Nucleus accumbens (tissue), 56 donors: ENCODE data around the gene CALU.

Experiments
- DNase-seq, 56 donors: peaks; one replicate each; lab custom pipeline; 2025; lab: John Stamatoyannopoulos, UW

CALU gene

GRCh38 chr7:128721376-128721775 is 17.8 kb upstream of the CALU start:
- no peak for DNase-seq

- no peak for DNase-seq
Observed at GRCh38 chr7:128724743-128725142, 14.4 kb upstream of the CALU start.

GRCh38 chr7:128725531-128725930 is 13.6 kb upstream of the CALU start:
- peak in 7 of 56 donors; percentile 2 to 62 (median 26) for DNase-seq

- peak in 8 of 56 donors; percentile 7 to 62 (median 17) for DNase-seq
Observed at GRCh38 chr7:128726059-128726736, 13.0 kb upstream of the CALU start.

- DNase-seq: no peak
Observed at GRCh38 chr7:128726737-128727072, 12.5 kb upstream of the CALU start.

GRCh38 chr7:128727239-128727638 is 11.9 kb upstream of the CALU start:
- DNase-seq: no peak

GRCh38 chr7:128728598-128728997 is 10.6 kb upstream of the CALU start:
- no peak for DNase-seq

- no peak for DNase-seq
Observed at GRCh38 chr7:128729494-128729893, 9.7 kb upstream of the CALU start.

- DNase-seq: no peak
Observed at GRCh38 chr7:128731184-128731583, 8.0 kb upstream of the CALU start.

GRCh38 chr7:128732521-128733277 is 6.5 kb upstream of the CALU start:
- no peak for DNase-seq

- DNase-seq: no peak
Observed at GRCh38 chr7:128733278-128733645, 5.9 kb upstream of the CALU start.

GRCh38 chr7:128734890-128735289 is 4.3 kb upstream of the CALU start:
- no peak for DNase-seq

- no peak for DNase-seq
Observed at GRCh38 chr7:128735436-128735835, 3.7 kb upstream of the CALU start.

GRCh38 chr7:128737441-128737840 is 1.7 kb upstream of the CALU start:
- no peak for DNase-seq

- no peak for DNase-seq
Observed at GRCh38 chr7:128737867-128738385, 1.2 kb upstream of the CALU start.

- peak in 1 of 56 donors; percentile 34 for DNase-seq
Observed at GRCh38 chr7:128738570-128739047, 550 bp upstream of the CALU start.

- DNase-seq: no peak
Observed at GRCh38 chr7:128739990-128740682, 977 bp downstream of the CALU start.

GRCh38 chr7:128740996-128741395 is 1.8 kb downstream of the CALU start:
- DNase-seq: no peak

- no peak for DNase-seq
Observed at GRCh38 chr7:128741491-128741890, 2.3 kb downstream of the CALU start.

- no peak for DNase-seq
Observed at GRCh38 chr7:128742206-128742605, 3.0 kb downstream of the CALU start.

GRCh38 chr7:128743112-128743772 is 4.1 kb downstream of the CALU start:
- DNase-seq: no peak
